ENCODE data around the gene LRP4.

LRP4 gene

GRCh38 chr11:46948378-46949131 lies 30.2 kb upstream of the LRP4 start:
- peak; percentile 85 for ATAC-seq
- TF ChIP-seq ZFP30 (CRISPR knock-in tag; IDR thresholded peaks at IDR 0.05) (no peak), PPARA (CRISPR knock-in tag; IDR thresholded peaks at IDR 0.05; ENCODE audit: borderline replicate concordance) (no peak), TOX (CRISPR knock-in tag; IDR thresholded peaks at IDR 0.05; ENCODE audit: borderline replicate concordance) (no peak), OSR1 (CRISPR knock-in tag; IDR thresholded peaks at IDR 0.05) (no peak), ZC3H10 (CRISPR knock-in tag; IDR thresholded peaks at IDR 0.05) (no peak), TCF4 (CRISPR knock-in tag; IDR thresholded peaks at IDR 0.05; ENCODE audit: borderline replicate concordance) (no peak), BACH2 (CRISPR knock-in tag; IDR thresholded peaks at IDR 0.05; ENCODE audit: borderline replicate concordance) (no peak)
- TF ChIP-seq, protein P1, sequence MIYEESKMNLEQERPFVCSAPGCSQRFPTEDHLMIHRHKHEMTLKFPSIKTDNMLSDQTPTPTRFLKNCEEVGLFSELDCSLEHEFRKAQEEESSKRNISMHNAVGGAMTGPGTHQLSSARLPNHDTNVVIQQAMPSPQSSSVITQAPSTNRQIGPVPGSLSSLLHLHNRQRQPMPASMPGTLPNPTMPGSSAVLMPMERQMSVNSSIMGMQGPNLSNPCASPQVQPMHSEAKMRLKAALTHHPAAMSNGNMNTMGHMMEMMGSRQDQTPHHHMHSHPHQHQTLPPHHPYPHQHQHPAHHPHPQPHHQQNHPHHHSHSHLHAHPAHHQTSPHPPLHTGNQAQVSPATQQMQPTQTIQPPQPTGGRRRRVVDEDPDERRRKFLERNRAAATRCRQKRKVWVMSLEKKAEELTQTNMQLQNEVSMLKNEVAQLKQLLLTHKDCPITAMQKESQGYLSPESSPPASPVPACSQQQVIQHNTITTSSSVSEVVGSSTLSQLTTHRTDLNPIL (CRISPR knock-in tag; IDR thresholded peaks at IDR 0.05; ENCODE audit: low read depth): no peak

GRCh38 chr11:46947399-46948077 lies 29.2 kb upstream of the LRP4 start:
- TF ChIP-seq OSR1 (CRISPR knock-in tag; IDR thresholded peaks at IDR 0.05) (no peak), ZNF565 (CRISPR knock-in tag; conservative IDR thresholded peaks at IDR 0.05; ENCODE audit: low read depth) (no peak), ISL1 (CRISPR knock-in tag; IDR thresholded peaks at IDR 0.05) (peak; percentile 31; the same call in 1 of the 2 replicates), POU6F1 (CRISPR knock-in tag; IDR thresholded peaks at IDR 0.05; ENCODE audit: borderline replicate concordance, low read depth) (no peak)
- ATAC-seq: no peak

GRCh38 chr11:46944356-46945075 lies 26.2 kb upstream of the LRP4 start:
- no peak for ATAC-seq
- no peak for TF ChIP-seq ZFP3 (CRISPR knock-in tag; IDR thresholded peaks at IDR 0.05)
- TF ChIP-seq SNAI2 (CRISPR knock-in tag; IDR thresholded peaks at IDR 0.05): no peak
- TF ChIP-seq POU6F1 (CRISPR knock-in tag; IDR thresholded peaks at IDR 0.05; ENCODE audit: borderline replicate concordance, low read depth): no peak
- TF ChIP-seq, protein P2, sequence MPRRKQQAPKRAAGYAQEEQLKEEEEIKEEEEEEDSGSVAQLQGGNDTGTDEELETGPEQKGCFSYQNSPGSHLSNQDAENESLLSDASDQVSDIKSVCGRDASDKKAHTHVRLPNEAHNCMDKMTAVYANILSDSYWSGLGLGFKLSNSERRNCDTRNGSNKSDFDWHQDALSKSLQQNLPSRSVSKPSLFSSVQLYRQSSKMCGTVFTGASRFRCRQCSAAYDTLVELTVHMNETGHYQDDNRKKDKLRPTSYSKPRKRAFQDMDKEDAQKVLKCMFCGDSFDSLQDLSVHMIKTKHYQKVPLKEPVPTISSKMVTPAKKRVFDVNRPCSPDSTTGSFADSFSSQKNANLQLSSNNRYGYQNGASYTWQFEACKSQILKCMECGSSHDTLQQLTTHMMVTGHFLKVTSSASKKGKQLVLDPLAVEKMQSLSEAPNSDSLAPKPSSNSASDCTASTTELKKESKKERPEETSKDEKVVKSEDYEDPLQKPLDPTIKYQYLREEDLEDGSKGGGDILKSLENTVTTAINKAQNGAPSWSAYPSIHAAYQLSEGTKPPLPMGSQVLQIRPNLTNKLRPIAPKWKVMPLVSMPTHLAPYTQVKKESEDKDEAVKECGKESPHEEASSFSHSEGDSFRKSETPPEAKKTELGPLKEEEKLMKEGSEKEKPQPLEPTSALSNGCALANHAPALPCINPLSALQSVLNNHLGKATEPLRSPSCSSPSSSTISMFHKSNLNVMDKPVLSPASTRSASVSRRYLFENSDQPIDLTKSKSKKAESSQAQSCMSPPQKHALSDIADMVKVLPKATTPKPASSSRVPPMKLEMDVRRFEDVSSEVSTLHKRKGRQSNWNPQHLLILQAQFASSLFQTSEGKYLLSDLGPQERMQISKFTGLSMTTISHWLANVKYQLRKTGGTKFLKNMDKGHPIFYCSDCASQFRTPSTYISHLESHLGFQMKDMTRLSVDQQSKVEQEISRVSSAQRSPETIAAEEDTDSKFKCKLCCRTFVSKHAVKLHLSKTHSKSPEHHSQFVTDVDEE (CRISPR knock-in tag; IDR thresholded peaks at IDR 0.05): no peak
- no peak for TF ChIP-seq ARNTL (CRISPR knock-in tag; IDR thresholded peaks at IDR 0.05; ENCODE audit: borderline replicate concordance, low read depth)
- TF ChIP-seq PPARA (CRISPR knock-in tag; IDR thresholded peaks at IDR 0.05; ENCODE audit: borderline replicate concordance): no peak
- TF ChIP-seq ESRRG (CRISPR knock-in tag; IDR thresholded peaks at IDR 0.05): no peak
- TF ChIP-seq GLIS3 (CRISPR knock-in tag; IDR thresholded peaks at IDR 0.05): no peak
- no peak for TF ChIP-seq CSRNP3 (CRISPR knock-in tag; IDR thresholded peaks at IDR 0.05)
- TF ChIP-seq CSDC2 (CRISPR knock-in tag; IDR thresholded peaks at IDR 0.05): no peak
